Endothelial cell of umbilical vein (primary cell): Measurements from ENCODE around the gene MRPL27. TPM values are rescaled to one million over a fixed set of nuclear protein-coding genes. Genes with fewer than 3 reads are reported as not detected.

Experiments
- BruUV-seq: library from RNA; stranded (reverse); fragments of 400-500 nt; replicated peaks from 2 replicates; lab custom pipeline; 2021; lab: Mats Ljungman, UMichigan
- CTCF ChIA-PET: fragments of 300-600, 350-600 bp; sonication (Branson Sonifier 250); formaldehyde crosslinking; loops from one replicate; lab custom pipeline; 2021; ENCODE audit warnings: antibody characterized with exemption, inconsistent platforms; lab: Charles Lee
- POLR2A ChIA-PET: fragments of 300-600, 350-600 bp; sonication (Branson Sonifier 250); formaldehyde crosslinking; loops from one replicate; lab custom pipeline; 2021; ENCODE audit warnings: antibody characterized with exemption, inconsistent platforms; lab: Charles Lee
- DNase-seq: peaks from one replicate; pipeline ENCODE4 v3.0.0-alpha.2; 2011; ENCODE audit warnings: low read depth, low spot score
- FAIRE-seq: peaks from 2 replicates; lab custom pipeline; 2011; peaks lifted over from hg19 to GRCh38; lab: Jason Lieb, UNC
- H2AFZ ChIP-seq: 2 replicates; pipeline ENCODE4 v1.6.0; 2012; ENCODE audit warnings: low read depth, low read length, control low read depth, inconsistent platforms
- H3K27ac ChIP-seq: 2 replicates; pipeline ENCODE4 v1.5.1; 2011; ENCODE audit warnings: low read depth, mild to moderate bottlenecking, control low read depth, low read length, moderate library complexity; ENCODE audit not compliant: insufficient read depth
- H3K27me3 ChIP-seq, 2 experiments: 2 replicates each; pipeline versions ENCODE4 v1.6.0 to v1.6.1; 2011; ENCODE audit warnings: low read length in 2 of 2, mixed read lengths in 1 of 2; ENCODE audit not compliant: control insufficient read depth in 2 of 2, insufficient read depth in 2 of 2
- H3K36me3 ChIP-seq, 2 experiments: 2 replicates in 1 of 2; 3 replicates in 1 of 2; pipeline ENCODE4 v1.5.1; 2011; ENCODE audit warnings: low read length in 2 of 2, mild to moderate bottlenecking in 1 of 2, moderate library complexity in 1 of 2; ENCODE audit not compliant: control insufficient read depth in 2 of 2, insufficient read depth in 2 of 2; ENCODE audit errors: extremely low read depth in 1 of 2
- H3K4me1 ChIP-seq: 3 replicates; pipeline ENCODE4 v1.5.1; 2011; ENCODE audit warnings: mild to moderate bottlenecking, low read length; ENCODE audit not compliant: control insufficient read depth, insufficient read depth; ENCODE audit errors: extremely low read depth
- H3K4me2 ChIP-seq: 2 replicates; pipeline ENCODE4 v1.6.1; 2011; ENCODE audit warnings: low read length, control low read depth, mixed read lengths; ENCODE audit not compliant: insufficient read depth
- H3K4me3 ChIP-seq, 3 experiments: fragments of 200-600 bp in 1 of 3; sonication (generic), shearing (Covaris generic) in 1 of 3; replicated peaks in 1 of 3; 2 replicates each; pipeline ENCODE4 v1.5.1; 2011 to 2016; ENCODE audit warnings: control low read depth in 3 of 3, low read length in 3 of 3, mild to moderate bottlenecking in 2 of 3, inconsistent platforms in 1 of 3, low read depth in 1 of 3, moderate library complexity in 1 of 3; ENCODE audit not compliant: insufficient read depth in 1 of 3
- H3K79me2 ChIP-seq: 2 replicates; pipeline ENCODE4 v1.6.0; 2012; ENCODE audit warnings: low read length, inconsistent platforms; ENCODE audit not compliant: control insufficient read depth, insufficient read depth
- H3K9ac ChIP-seq: replicated peaks from 2 replicates; pipeline ENCODE3; 2011; ENCODE audit warnings: low read length, control low read depth; ENCODE audit not compliant: insufficient read depth; ENCODE audit errors: extremely low read depth
- H3K9me1 ChIP-seq: replicated peaks from 3 replicates; pipeline ENCODE4 v1.6.0; 2011; ENCODE audit warnings: mild to moderate bottlenecking, low read length; ENCODE audit not compliant: control insufficient read depth, insufficient read depth; ENCODE audit errors: extremely low read depth
- H3K9me3 ChIP-seq: replicated peaks from 2 replicates; pipeline ENCODE4 v1.5.1; 2012; ENCODE audit warnings: low read length, inconsistent platforms; ENCODE audit not compliant: control insufficient read depth, insufficient read depth
- H4K20me1 ChIP-seq: replicated peaks from 2 replicates; pipeline ENCODE3; 2011; ENCODE audit warnings: mild to moderate bottlenecking, low read length; ENCODE audit not compliant: control insufficient read depth, insufficient read depth; ENCODE audit errors: extremely low read depth
- CTCF ChIP-seq, 2 donors: IDR thresholded peaks; 1 replicate in 1 of 2; 2 replicates in 1 of 2; pipeline ENCODE4 v1.5.1; 2011; ENCODE audit warnings: low read length in 2 of 2, mild to moderate bottlenecking in 2 of 2, moderate library complexity in 2 of 2, control low read depth in 1 of 2, inconsistent platforms in 1 of 2, low read depth in 1 of 2; ENCODE audit not compliant: insufficient read depth in 1 of 2; ENCODE audit errors: extremely low read depth in 1 of 2
- EZH2 ChIP-seq: IDR thresholded peaks from 2 replicates; pipeline ENCODE4 v1.6.1; 2012; ENCODE audit warnings: borderline replicate concordance, low read depth, mild to moderate bottlenecking, moderate library complexity, low read length, inconsistent platforms; ENCODE audit not compliant: severe bottlenecking
- POLR2A ChIP-seq: IDR thresholded peaks from 2 replicates; pipeline ENCODE4 v1.6.1; 2012; ENCODE audit warnings: low read depth, mild to moderate bottlenecking, control low read depth, low read length
- POLR2AphosphoS5 ChIP-seq: IDR thresholded peaks from 2 replicates; pipeline ENCODE4 v1.6.1; 2012; ENCODE audit warnings: low read depth, mild to moderate bottlenecking, control low read depth, low read length, moderate library complexity; ENCODE audit not compliant: insufficient read depth
- dilution Hi-C: fragments of 300-500 bp; cut with MboI; formaldehyde crosslinking; loops from one replicate; pipeline ENCODE4 v1.15.0; 2019; ENCODE audit warnings: low sequenced_read_pairs; ENCODE audit not compliant: extremely low pct_ligation_motif_present
- intact Hi-C: fragments of 100-400 bp; cut with micrococcal nuclease; formaldehyde crosslinking; loops from one replicate; pipeline ENCODE4 v1.10.0; 2022
- polyA plus RNA-seq, 4 experiments: library from polyadenylated mRNA; depleted of rRNA in 3 of 4; stranded (reverse) in 3 of 4; unstranded in 1 of 4; fragments of >200 nt; gene quantifications; 2 replicates each; pipeline versions ENCODE4 v1.2.1 to v1.2.3, GENCODE V29; 2011 to 2012; ENCODE audit warnings: missing spikeins in 1 of 4
- total RNA-seq: library from RNA; stranded (reverse); gene quantifications from 2 replicates; pipeline ENCODE4 v1.2.3, GENCODE V29; 2021

Gene MRPL27
- total and polyA plus RNA-seq, 2 donors (not counting 3 experiments of a cell fraction or from before 2014, with no cell fraction given), result 76.2 to 158 TPM

DNA sequence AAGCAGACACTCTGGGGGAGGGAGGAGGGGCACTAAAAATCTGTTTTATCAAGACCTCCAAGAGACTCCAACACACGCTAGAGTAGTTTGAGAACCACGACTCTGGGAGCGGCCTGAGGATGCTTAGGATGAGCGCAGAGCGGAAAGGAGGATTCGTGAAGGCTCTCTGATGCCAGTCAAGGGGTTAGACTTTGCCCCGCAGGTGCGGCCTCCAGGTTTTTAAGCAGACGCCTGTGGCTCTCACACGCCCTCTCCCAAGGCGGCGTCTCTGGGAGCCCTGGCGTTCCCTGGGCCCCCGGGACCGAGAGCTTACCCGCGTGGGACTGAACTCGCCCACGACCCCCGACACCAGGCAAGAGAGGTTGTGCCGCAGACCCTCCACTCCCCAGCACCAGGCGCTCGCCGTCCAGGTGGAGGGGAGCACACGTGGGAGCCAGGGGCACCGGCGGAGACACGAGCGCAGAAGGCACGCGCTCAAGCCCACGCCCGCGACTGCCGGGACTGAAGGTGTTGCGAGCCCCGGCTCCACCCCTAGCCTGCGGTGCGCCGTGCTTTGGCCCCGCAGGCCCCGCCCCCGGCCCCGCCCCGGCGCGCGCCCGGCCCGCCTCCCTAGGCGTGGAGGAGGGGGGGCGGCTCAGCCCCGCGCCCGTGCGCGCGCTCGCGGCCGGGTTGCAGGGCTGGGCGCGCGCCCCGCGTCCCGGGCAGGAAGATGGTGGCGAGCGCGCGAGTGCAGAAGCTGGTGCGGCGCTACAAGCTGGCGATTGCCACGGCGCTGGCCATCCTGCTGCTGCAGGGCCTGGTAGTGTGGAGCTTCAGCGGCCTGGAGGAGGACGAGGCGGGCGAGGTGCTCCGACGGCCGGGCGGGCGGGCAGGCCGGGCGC lies 27.3 kb downstream of the MRPL27 start, which contains the start of gene XYLT2:
Gene XYLT2, plus strand, starts transcription at position 695 of the 881 bp plus-strand sequence. Its CDS starts 15 bp downstream, at position 710.
- Histone ChIP-seq H2AFZ (peak within 1 kb of the TSS; percentile 100), H3K9me3 (no peaks in the 10 kb centered on the region), H3K27ac (peak within 1 kb of the TSS; percentile 11), H3K36me3 (no peaks in the 10 kb centered on the region), H3K4me1 (peaks cover 28% of the 10 kb centered on the region), H3K4me2 (peak within 1 kb of the TSS; percentile 93), H3K9me1 (no peaks in the 10 kb centered on the region), H3K4me3 (peak within 1 kb of the TSS; percentile 80 to 90 (median 84)), H3K9ac (peak within 1 kb of the TSS; percentile 74), H3K79me2 (peaks cover 14% of the 10 kb centered on the region), H4K20me1 (no peaks in the 10 kb centered on the region), H3K27me3 (peaks cover 2 to 11% of the 10 kb centered on the region in 2 experiments)
- ChIA-PET POLR2A (no interaction called here), CTCF (interaction anchor here (0.6 to 4.9 kb wide), 5 partner anchors 15 to 206 kb away, joined by 3 to 24 read pairs (median 3); partner anchors contain the start of gene COL1A1)
- FAIRE-seq (peak; percentile 78), DNase-seq (peak; percentile 72)
- dilution Hi-C loops, result no loop called here
- TF ChIP-seq EZH2 (peak; percentile 40), POLR2AphosphoS5 (peak; percentile 56), POLR2A (peak; percentile 62), CTCF (IDR thresholded peaks at IDR 0.05; ENCODE audit: extremely low read depth in 1 of 2, insufficient read depth in 1 of 2, low read depth in 1 of 2, low read length in 2 of 2) (no peak)
- BruUV-seq, result no TSS peak
- intact Hi-C loops, result no loop called here
